Ishikawa (cell line): ENCODE measurements around the gene C13orf46.

ENCODE experiments used
- CEBPB ChIP-seq: IDR thresholded peaks from 2 replicates; pipeline ENCODE4 v1.6.1; 2012
- CREB1 ChIP-seq: IDR thresholded peaks from 2 replicates; pipeline ENCODE4 v1.6.1; 2012; ENCODE audit warnings: low read depth
- EP300 ChIP-seq: IDR thresholded peaks from 2 replicates; pipeline ENCODE4 v1.6.1; 2012; ENCODE audit warnings: borderline replicate concordance
- FOXM1 ChIP-seq: IDR thresholded peaks from 2 replicates; pipeline ENCODE4 v1.6.1; 2012; ENCODE audit warnings: low read depth, borderline replicate concordance
- RAD21 ChIP-seq: IDR thresholded peaks from 2 replicates; pipeline ENCODE4 v1.6.1; 2012; ENCODE audit warnings: low read depth
- TAF1 ChIP-seq: IDR thresholded peaks from 2 replicates; pipeline ENCODE4 v1.6.1; 2012; ENCODE audit warnings: low read depth, mild to moderate bottlenecking
- YY1 ChIP-seq: IDR thresholded peaks from 2 replicates; pipeline ENCODE4 v1.6.1; 2012; ENCODE audit warnings: low read depth
- ZBTB7A ChIP-seq: IDR thresholded peaks from 2 replicates; pipeline ENCODE4 v1.6.1; 2012; ENCODE audit warnings: low read depth
- TF ChIP-seq, protein P1 (sequence below): IDR thresholded peaks from 2 replicates; pipeline ENCODE4 v1.6.1; 2012
- TF ChIP-seq, protein P2 (sequence below): IDR thresholded peaks from 2 replicates; pipeline ENCODE4 v1.6.1; 2012; ENCODE audit warnings: low read depth, mild to moderate bottlenecking
- TF ChIP-seq, protein P3 (sequence below): IDR thresholded peaks from 2 replicates; pipeline ENCODE4 v1.6.1; 2012

DNA sequence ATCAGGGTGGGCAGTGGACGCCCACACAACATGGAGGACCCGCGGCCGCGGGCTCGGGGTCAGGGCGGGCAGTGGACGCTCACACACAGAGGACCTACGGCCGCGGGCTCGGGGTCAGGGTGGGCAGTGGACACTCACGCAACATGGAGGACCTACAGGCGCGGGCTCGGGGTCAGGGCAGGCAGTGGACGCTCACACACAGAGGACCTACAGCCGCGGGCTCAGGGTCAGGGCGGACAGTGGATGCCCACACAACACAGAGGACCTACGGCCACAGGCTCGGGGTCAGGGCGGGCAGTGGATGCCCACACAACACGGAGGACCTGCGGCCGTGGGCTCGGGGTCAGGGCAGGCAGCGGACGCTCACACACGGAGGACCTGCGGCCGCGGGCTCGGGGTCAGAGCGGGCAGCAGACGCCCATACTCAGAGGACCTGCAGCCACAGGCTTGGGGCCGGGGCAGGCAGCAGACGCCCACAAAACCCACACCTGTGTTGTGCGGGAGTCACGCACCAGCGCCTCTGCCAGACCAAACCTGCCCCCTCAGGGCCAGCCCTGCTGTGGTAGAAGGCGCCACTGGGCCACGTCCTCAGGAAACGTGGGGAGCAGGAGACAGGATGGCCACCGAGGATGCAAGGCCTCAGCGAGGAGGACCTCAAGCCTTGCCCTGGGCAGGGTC, 27.6 kb upstream of the C13orf46 start:
- TF ChIP-seq EP300: no peak
- TF ChIP-seq TAF1: no peak
- TF ChIP-seq CREB1: no peak
- TF ChIP-seq, protein P1, sequence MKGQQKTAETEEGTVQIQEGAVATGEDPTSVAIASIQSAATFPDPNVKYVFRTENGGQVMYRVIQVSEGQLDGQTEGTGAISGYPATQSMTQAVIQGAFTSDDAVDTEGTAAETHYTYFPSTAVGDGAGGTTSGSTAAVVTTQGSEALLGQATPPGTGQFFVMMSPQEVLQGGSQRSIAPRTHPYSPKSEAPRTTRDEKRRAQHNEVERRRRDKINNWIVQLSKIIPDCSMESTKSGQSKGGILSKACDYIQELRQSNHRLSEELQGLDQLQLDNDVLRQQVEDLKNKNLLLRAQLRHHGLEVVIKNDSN: no peak
- TF ChIP-seq YY1: no peak
- TF ChIP-seq, protein P2, sequence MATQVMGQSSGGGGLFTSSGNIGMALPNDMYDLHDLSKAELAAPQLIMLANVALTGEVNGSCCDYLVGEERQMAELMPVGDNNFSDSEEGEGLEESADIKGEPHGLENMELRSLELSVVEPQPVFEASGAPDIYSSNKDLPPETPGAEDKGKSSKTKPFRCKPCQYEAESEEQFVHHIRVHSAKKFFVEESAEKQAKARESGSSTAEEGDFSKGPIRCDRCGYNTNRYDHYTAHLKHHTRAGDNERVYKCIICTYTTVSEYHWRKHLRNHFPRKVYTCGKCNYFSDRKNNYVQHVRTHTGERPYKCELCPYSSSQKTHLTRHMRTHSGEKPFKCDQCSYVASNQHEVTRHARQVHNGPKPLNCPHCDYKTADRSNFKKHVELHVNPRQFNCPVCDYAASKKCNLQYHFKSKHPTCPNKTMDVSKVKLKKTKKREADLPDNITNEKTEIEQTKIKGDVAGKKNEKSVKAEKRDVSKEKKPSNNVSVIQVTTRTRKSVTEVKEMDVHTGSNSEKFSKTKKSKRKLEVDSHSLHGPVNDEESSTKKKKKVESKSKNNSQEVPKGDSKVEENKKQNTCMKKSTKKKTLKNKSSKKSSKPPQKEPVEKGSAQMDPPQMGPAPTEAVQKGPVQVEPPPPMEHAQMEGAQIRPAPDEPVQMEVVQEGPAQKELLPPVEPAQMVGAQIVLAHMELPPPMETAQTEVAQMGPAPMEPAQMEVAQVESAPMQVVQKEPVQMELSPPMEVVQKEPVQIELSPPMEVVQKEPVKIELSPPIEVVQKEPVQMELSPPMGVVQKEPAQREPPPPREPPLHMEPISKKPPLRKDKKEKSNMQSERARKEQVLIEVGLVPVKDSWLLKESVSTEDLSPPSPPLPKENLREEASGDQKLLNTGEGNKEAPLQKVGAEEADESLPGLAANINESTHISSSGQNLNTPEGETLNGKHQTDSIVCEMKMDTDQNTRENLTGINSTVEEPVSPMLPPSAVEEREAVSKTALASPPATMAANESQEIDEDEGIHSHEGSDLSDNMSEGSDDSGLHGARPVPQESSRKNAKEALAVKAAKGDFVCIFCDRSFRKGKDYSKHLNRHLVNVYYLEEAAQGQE: no peak
- TF ChIP-seq, protein P3, sequence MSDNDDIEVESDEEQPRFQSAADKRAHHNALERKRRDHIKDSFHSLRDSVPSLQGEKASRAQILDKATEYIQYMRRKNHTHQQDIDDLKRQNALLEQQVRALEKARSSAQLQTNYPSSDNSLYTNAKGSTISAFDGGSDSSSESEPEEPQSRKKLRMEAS: no peak
- no peak for TF ChIP-seq CEBPB
- no peak for TF ChIP-seq FOXM1
- no peak for TF ChIP-seq RAD21
- TF ChIP-seq ZBTB7A: no peak
